ENCODE measurements around the gene SHH.

The SHH gene

GRCh38 chr7:155762036-155762435, 50.2 kb downstream of the SHH start:
- no peak for DNase-seq

GRCh38 chr7:155761162-155761561, 51.1 kb downstream of the SHH start:
- DNase-seq: no peak

- DNase-seq: no peak
Measured at GRCh38 chr7:155759740-155760430, 52.4 kb downstream of the SHH start.

- DNase-seq: no peak
Measured at GRCh38 chr7:155758348-155758747, 53.9 kb downstream of the SHH start.

GRCh38 chr7:155756322-155756721, 55.9 kb downstream of the SHH start:
- no peak for DNase-seq

GRCh38 chr7:155755026-155755425, 57.2 kb downstream of the SHH start:
- DNase-seq: no peak

- DNase-seq: no peak
Measured at GRCh38 chr7:155754165-155754564, 58.1 kb downstream of the SHH start.

- no peak for DNase-seq
Measured at GRCh38 chr7:155753446-155753965, 58.8 kb downstream of the SHH start.

GRCh38 chr7:155752756-155753445, 59.4 kb downstream of the SHH start:
- DNase-seq: no peak

GRCh38 chr7:155751409-155751808, 60.9 kb downstream of the SHH start:
- DNase-seq: no peak

GRCh38 chr7:155750255-155751125, 61.8 kb downstream of the SHH start:
- no peak for DNase-seq

All from NCI-H510A treated with DMSO at 0.1 percent for 48 hours (cell line).